AG09309 (cell line): Measurements from ENCODE around the gene ZNF687.

Experiments used
- DNase-seq: peaks from one replicate; pipeline ENCODE4 v3.0.0-alpha.2; 2010; ENCODE audit warnings: low read depth
- H3K4me3 ChIP-seq: 2 replicates; pipeline ENCODE4 v1.5.1; 2011; ENCODE audit warnings: mild to moderate bottlenecking, low read depth, low read length, moderate library complexity; ENCODE audit not compliant: control insufficient read depth
- CTCF ChIP-seq: IDR thresholded peaks from 2 replicates; pipeline ENCODE4 v1.5.1; 2011; ENCODE audit warnings: mild to moderate bottlenecking, low read depth, low read length, inconsistent platforms; ENCODE audit not compliant: insufficient read depth, control insufficient read depth; ENCODE audit errors: missing control alignments

The ZNF687 gene

GRCh38 chr1:151314137-151314875, 32.2 kb downstream of the ZNF687 start:
- DNase-seq = peak; percentile 32
- TF ChIP-seq CTCF = no peak
- H3K4me3 ChIP-seq = no peak overlapping the region

DNA sequence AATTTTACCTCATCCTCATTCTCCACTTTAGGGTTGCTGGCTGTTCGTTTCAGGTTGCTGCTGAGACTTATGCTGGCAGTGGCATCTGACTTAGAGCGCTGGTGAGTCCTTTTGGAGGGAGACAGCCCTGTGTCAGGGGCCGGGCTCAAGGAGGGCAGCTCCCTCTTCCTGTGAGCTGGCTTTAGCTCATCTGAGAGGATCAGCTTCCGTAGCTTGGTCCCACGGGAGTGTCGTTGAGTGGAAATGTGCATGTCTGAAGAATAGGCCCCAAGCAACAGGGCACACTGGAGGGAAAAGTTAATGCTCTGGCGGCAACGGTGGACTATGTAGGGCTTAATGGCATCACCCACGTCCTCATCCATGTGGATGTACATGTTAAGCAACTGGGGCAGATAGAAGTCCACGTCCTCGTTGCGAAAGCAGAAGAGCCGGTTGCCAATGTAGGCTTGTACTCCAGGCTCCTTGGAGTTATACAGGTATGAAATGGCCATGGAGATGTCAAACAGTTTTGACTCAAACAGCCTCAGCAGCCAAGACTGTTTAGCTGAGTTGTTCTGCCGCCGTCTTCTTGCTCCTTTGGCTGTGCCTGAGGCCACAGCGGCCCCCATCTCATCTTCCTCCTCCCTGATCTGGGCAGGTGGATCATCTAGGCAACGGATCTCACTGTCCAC, 33.6 kb downstream of the ZNF687 start:
- no peak for TF ChIP-seq CTCF
- no peak for DNase-seq
- no peak overlapping the region for H3K4me3 ChIP-seq

- no peak overlapping the region for H3K4me3 ChIP-seq
- no peak for DNase-seq
- no peak for TF ChIP-seq CTCF
Observed at GRCh38 chr1:151318975-151319374, 36.9 kb downstream of the ZNF687 start.

DNA sequence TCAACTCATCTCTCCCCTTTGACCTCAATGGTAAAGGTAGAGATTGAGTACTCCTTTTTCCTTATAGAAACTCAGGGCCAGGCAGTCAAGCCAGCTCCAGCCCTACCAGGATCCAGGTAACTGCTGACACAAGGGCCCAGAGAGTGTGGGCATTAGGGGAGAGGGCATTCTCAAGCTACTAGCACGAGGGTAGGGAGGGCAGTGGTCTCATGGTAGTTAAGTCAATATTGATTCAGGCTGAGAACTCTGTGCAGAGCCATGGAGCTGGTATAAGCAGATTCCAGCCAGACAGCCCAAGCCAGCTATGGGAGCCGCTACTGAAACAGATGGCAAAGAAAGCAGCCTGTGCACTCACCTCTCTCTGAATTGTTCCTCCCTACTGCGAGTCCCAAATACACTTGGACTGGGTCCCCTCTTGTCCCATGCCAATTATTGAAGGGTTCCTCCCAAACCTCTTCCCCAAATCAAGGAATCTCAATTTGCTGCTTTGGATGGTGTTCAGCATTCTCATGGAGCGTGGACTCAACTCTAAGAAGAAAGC, 42.4 kb downstream of the ZNF687 start:
- no peak overlapping the region for H3K4me3 ChIP-seq
- DNase-seq = no peak
- TF ChIP-seq CTCF = no peak

- DNase-seq = no peak
- TF ChIP-seq CTCF = no peak
- no peak overlapping the region for H3K4me3 ChIP-seq
Observed at GRCh38 chr1:151325231-151325630, 43.1 kb downstream of the ZNF687 start.

DNA sequence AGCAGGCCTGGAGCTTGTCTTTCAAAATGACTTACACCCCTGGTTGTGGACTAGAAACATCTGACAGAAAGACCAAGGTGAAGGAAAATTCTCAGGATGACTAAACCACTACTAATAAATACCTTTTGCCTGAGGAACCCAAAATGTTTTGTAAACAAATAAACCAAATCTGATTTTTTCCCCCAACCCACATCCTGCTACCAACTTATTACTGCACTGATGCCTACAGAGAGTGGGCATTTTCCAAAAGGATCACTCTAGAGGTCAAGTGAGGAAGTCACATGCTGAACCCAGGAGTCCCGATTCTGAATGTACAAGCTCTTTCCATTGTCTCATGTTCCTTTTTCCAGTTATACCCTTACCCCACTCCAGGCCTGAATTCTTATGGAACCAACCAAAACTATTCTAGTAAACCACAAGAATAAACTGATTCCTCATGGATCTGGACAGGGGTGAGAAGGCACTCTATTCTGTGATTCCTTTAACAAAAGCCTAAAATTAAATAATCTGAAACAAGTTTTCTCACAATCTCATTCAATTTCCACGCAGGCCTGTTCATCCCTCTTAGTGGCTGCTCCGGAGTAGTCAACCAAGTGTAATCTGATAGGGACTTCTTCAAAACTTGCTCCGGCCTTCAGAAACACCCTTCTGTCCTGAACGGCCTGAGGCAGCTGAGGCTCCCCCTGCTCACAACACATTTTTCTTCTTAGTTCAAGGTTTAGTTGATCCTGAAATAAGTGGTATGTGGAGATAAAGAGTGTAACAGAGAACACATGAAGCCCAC, 43.7 kb downstream of the ZNF687 start:
- TF ChIP-seq CTCF = no peak
- no peak for DNase-seq
- peak overlapping the region; percentile 87 for H3K4me3 ChIP-seq
